ENCODE results near the gene TRMT11. TPM values are rescaled to one million over a fixed set of nuclear protein-coding genes. Genes with fewer than 3 reads are reported as not detected.
A peak's percentile ranks its signal among the peaks of the same experiment; 100 is the strongest.

The TRMT11 gene
- total and polyA plus RNA-seq, 2 of the 13 experiments (the other 11 are each of a cell fraction or from before 2014, with no cell fraction given) = 42.2 to 81.9 TPM

GRCh38 chr6:125986301-125987025, at the start of gene TRMT11 (continued):
- peak; percentile 81; the same call in 1 of the 2 replicates for TF ChIP-seq ETV6 (CRISPR knock-in tag; conservative IDR thresholded peaks at IDR 0.05)
- no peak for TF ChIP-seq SNRNP70 (IDR thresholded peaks at IDR 0.05; ENCODE audit: low read depth, low read length)
- TF ChIP-seq ZSCAN25 (CRISPR knock-in tag; IDR thresholded peaks at IDR 0.05) = peak; percentile 61; the same call in 1 of the 2 replicates
- no peak; the same call in 1 of the 2 replicates for TF ChIP-seq ZC3H4 (CRISPR knock-in tag; IDR thresholded peaks at IDR 0.05; ENCODE audit: borderline replicate concordance)
- 0 out of 2 replicates have a peak, but pooled peaks have one; percentile 67 for TF ChIP-seq CC2D1A (CRISPR knock-in tag; IDR thresholded peaks at IDR 0.05)
- TF ChIP-seq ZSCAN31 (CRISPR knock-in tag; IDR thresholded peaks at IDR 0.05; ENCODE audit: low read depth) = peak; percentile 94
- TF ChIP-seq RFXANK (CRISPR knock-in tag; IDR thresholded peaks at IDR 0.05) = no peak
- TF ChIP-seq TEAD3 (CRISPR knock-in tag; optimal IDR thresholded peaks at IDR 0.05; ENCODE audit: borderline replicate concordance) = peak; percentile 73
- peak; percentile 66 for TF ChIP-seq ZMYM2 (CRISPR knock-in tag; IDR thresholded peaks at IDR 0.05)
- no peak for TF ChIP-seq HMG20B (CRISPR knock-in tag; conservative IDR thresholded peaks at IDR 0.05)
- TF ChIP-seq, protein P1, sequence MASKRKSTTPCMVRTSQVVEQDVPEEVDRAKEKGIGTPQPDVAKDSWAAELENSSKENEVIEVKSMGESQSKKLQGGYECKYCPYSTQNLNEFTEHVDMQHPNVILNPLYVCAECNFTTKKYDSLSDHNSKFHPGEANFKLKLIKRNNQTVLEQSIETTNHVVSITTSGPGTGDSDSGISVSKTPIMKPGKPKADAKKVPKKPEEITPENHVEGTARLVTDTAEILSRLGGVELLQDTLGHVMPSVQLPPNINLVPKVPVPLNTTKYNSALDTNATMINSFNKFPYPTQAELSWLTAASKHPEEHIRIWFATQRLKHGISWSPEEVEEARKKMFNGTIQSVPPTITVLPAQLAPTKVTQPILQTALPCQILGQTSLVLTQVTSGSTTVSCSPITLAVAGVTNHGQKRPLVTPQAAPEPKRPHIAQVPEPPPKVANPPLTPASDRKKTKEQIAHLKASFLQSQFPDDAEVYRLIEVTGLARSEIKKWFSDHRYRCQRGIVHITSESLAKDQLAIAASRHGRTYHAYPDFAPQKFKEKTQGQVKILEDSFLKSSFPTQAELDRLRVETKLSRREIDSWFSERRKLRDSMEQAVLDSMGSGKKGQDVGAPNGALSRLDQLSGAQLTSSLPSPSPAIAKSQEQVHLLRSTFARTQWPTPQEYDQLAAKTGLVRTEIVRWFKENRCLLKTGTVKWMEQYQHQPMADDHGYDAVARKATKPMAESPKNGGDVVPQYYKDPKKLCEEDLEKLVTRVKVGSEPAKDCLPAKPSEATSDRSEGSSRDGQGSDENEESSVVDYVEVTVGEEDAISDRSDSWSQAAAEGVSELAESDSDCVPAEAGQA (IDR thresholded peaks at IDR 0.05; ENCODE audit: low read depth) = peak; percentile 80
- TF ChIP-seq, protein P1 (CRISPR knock-in tag; IDR thresholded peaks at IDR 0.05; ENCODE audit: borderline replicate concordance) = peak; percentile 7; the same call in 1 of the 2 replicates
- TF ChIP-seq FOXM1 (CRISPR knock-in tag; IDR thresholded peaks at IDR 0.05) = no peak
- TF ChIP-seq ZNF557 (CRISPR knock-in tag; IDR thresholded peaks at IDR 0.05) = peak; percentile 12; the same call in 1 of the 2 replicates
- TF ChIP-seq ZNF317 (CRISPR knock-in tag; IDR thresholded peaks at IDR 0.05) = peak; percentile 53; the same call in 1 of the 2 replicates
- peak; percentile 94 for TF ChIP-seq YEATS2 (CRISPR knock-in tag; IDR thresholded peaks at IDR 0.05; ENCODE audit: borderline replicate concordance)
- TF ChIP-seq ZSCAN12 (CRISPR knock-in tag; IDR thresholded peaks at IDR 0.05) = no peak
- no peak for TF ChIP-seq MED8 (CRISPR knock-in tag; IDR thresholded peaks at IDR 0.05; ENCODE audit: insufficient replicate concordance)
- no peak for TF ChIP-seq ZSCAN30 (CRISPR knock-in tag; IDR thresholded peaks at IDR 0.05)
- TF ChIP-seq SP4 (CRISPR knock-in tag; IDR thresholded peaks at IDR 0.05) = peak; percentile 85
- TF ChIP-seq, protein P2, sequence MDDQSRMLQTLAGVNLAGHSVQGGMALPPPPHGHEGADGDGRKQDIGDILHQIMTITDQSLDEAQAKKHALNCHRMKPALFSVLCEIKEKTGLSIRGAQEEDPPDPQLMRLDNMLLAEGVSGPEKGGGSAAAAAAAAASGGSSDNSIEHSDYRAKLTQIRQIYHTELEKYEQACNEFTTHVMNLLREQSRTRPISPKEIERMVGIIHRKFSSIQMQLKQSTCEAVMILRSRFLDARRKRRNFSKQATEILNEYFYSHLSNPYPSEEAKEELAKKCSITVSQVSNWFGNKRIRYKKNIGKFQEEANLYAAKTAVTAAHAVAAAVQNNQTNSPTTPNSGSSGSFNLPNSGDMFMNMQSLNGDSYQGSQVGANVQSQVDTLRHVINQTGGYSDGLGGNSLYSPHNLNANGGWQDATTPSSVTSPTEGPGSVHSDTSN (CRISPR knock-in tag; IDR thresholded peaks at IDR 0.05; ENCODE audit: borderline replicate concordance) = no peak
- TF ChIP-seq ZNF282 (IDR thresholded peaks at IDR 0.05; ENCODE audit: partially characterized antibody) = no peak
- TF ChIP-seq JUNB (CRISPR knock-in tag; IDR thresholded peaks at IDR 0.05; ENCODE audit: borderline replicate concordance) = 0 out of 2 replicates have a peak, but pooled peaks have one; percentile 15
- peak; percentile 94; the same call in 1 of the 2 replicates for TF ChIP-seq ZNF619 (CRISPR knock-in tag; IDR thresholded peaks at IDR 0.05)
- no peak for TF ChIP-seq TCF7 (IDR thresholded peaks at IDR 0.05; ENCODE audit: low read depth)
- TF ChIP-seq RFX1 (IDR thresholded peaks at IDR 0.05) = no peak
- peak; percentile 96 for TF ChIP-seq SSRP1 (CRISPR knock-in tag; IDR thresholded peaks at IDR 0.05)

Measured in HepG2 (cell line).